Endothelial cell of umbilical vein (primary cell): ENCODE results near the gene CPB2.

Source experiments
- CTCF ChIP-seq, 2 donors: IDR thresholded peaks; 1 replicate in 1 of 2; 2 replicates in 1 of 2; pipeline ENCODE4 v1.5.1; 2011; ENCODE audit warnings: low read length in 2 of 2, mild to moderate bottlenecking in 2 of 2, moderate library complexity in 2 of 2, control low read depth in 1 of 2, inconsistent platforms in 1 of 2, low read depth in 1 of 2; ENCODE audit not compliant: insufficient read depth in 1 of 2; ENCODE audit errors: extremely low read depth in 1 of 2
- JUN ChIP-seq: IDR thresholded peaks from 2 replicates; pipeline ENCODE4 v1.6.1; 2011; ENCODE audit warnings: borderline replicate concordance, low read depth; ENCODE audit not compliant: insufficient read length, insufficient read depth
- POLR2A ChIP-seq: IDR thresholded peaks from 2 replicates; pipeline ENCODE4 v1.6.1; 2012; ENCODE audit warnings: low read depth, mild to moderate bottlenecking, control low read depth, low read length
- POLR2AphosphoS5 ChIP-seq: IDR thresholded peaks from 2 replicates; pipeline ENCODE4 v1.6.1; 2012; ENCODE audit warnings: low read depth, mild to moderate bottlenecking, control low read depth, low read length, moderate library complexity; ENCODE audit not compliant: insufficient read depth

GRCh38 chr13:46052319-46053161 is 52.3 kb downstream of the CPB2 start, which contains the start of gene ZC3H13:
- TF ChIP-seq POLR2A (peak; percentile 67), CTCF (IDR thresholded peaks at IDR 0.05; ENCODE audit: extremely low read depth in 1 of 2, insufficient read depth in 1 of 2, low read depth in 1 of 2, low read length in 2 of 2) (peak; percentile 8 to 15), POLR2AphosphoS5 (peak; percentile 52), JUN (no peak)
